GM18858 (cell line): ENCODE measurements around the gene ARHGEF4.
A peak's percentile ranks its signal among the peaks of the same experiment; 100 is the strongest.

ENCODE experiments used
- ATAC-seq: cut with Tn5 transposase; IDR thresholded peaks from one replicate; pipeline ENCODE4 v1.9.1; 2021; ENCODE audit not compliant: unreplicated experiment

The ARHGEF4 gene

DNA sequence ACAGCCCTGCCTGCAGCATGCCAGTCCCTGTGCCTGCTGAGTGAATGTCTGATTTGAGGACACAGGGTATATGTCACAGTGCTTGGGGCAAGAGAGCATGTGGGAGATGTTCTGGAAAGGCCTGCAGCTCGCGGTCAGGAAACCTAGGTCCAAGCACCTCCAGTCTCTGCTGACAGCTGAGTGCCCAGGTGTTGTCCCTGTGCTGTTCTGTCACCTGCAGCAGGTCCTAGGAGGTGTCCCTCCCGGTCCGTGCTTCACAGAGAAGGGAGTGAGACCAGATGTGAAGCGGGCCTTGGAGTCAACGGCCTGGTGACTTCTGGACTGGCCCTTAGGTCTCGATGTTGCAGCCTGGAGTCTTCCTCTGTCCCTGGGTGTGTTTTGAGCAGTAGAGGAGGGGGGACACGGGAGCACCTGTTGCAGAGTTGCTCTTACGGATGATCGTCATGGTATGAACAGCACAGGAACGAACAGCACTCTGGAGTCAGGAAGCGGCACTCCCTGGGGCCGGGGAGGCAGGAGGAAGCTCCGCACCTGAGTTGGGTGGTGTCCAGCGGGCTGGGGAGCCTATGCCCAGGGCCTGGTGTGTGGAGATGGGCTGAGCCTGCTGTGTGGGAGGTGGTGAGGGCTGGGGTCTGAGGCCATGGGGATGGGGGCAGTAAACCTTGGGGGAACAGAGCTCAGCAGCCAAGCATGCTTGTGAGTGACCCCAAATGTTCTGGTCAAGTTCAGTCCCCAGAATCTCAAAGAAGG is 21.6 kb upstream of the ARHGEF4 start:
- ATAC-seq = no peak

DNA sequence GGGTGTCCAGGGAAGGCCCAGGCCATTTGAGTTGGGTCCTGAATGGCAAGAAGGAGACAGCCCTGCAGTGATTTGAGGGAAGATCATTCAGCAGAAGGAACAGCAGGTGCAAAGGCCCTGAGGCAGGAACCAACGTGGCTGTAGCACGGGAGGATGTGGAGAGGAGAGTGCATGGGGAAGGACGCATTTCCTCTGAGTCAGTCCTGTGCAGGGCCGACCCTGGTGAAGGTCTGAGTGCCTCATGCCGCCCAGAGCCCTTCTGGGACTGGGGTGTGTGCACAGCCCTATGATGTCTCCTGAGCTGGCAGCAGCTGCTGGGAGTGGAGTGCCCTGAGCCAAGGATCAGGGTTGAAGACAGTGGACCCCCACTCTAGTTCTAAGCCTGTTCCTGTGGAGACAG is 17.9 kb upstream of the ARHGEF4 start:
- ATAC-seq = no peak

DNA sequence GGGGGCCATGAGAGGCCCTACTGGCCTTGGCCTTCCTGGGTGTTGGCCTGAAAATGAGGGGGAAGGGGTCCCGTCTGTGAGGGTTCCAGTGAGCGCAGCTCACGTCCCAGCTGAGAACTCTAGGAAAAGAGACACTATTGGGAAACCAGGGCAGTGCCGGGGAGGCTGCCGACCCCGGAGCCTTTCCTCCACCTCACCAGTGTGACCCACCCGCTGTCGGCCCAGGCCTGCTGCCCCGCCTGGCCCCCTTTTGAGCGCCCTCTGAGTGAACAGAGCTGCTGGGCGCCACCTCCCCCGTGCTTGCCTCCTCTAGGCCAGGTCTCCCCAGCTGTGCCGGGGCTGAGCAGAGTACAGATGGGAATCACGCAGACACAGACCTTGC is 17.5 kb upstream of the ARHGEF4 start:
- no peak for ATAC-seq

DNA sequence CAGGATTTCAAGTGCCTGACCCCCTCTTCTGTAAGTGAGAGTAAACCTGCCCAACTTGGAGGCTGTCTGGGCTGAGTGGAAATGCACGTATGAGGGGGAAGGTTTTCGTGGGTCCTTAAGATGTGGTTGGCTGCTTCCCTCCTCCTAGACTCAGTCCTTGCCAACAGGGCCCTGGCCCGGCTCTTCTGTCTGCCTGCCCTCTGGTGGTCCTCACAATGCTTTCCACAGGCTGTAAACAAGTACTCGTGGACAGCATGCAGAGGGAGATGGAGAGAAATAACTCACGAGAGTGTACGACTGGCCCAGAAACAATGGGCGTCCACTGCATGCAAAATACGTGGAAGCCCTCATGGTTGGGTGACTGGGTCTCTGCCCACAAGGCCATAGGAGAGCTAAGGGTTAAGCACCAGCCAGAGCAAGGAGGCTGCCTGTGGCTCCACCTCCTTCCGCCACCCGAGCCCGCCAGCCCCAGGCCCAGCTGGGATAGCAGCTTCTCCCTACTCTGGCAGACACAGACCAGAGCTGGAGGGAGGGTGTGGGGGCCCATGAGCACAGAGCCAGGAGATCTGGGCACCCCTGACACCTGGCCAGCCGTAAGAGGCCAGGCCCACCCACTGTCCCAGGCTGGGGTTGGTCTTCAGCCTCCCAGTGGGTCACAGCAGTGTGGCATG is 17.0 kb upstream of the ARHGEF4 start:
- ATAC-seq = no peak

DNA sequence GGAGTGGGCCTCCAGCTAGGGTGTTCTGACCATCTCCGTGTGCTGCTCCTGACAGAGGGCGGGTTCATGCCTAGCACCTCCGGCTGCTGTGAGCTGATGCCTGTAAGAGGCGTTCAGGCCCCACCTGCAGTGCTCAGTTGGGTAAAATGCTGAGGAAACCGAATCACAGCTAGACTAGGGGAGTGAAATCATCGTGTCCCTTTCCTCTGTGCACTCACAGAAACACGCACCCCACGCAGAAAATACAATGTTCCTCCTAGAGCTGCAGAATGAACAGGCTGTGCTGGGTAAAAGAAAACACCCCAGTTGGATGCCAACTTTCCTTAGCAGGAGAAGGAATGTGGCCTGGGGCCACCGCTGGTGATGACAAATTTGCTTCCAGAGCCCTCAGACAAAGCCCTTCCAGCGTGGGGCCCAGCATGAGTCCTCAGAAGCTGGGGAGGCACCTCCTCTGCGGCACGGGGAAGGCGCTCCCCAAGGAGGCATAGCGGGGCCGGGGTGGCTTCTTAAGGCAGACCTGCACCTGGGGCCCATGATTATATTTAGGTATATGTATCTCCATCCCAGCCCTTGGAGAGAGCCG is 16.3 kb upstream of the ARHGEF4 start:
- ATAC-seq = no peak

DNA sequence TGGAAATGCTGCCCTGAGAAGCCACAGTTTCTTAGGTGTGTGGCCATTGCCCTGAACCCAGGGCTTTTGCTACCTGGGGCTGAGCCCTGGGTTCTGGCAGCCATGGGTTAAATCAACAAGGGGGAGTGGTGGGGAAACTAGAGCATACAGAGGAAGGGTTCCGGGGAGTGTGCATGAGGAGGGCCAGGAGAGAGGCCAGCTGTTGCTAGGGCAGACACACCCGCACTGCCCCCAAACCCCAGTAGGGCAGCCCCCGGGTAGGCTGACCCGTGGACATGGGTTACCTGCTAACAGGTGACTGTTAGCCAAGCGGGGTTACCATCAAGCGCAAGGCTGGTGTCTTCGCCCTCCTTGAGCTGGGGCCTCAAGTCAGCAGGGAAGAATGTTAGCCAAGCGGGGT is 14.8 kb upstream of the ARHGEF4 start:
- ATAC-seq = no peak

DNA sequence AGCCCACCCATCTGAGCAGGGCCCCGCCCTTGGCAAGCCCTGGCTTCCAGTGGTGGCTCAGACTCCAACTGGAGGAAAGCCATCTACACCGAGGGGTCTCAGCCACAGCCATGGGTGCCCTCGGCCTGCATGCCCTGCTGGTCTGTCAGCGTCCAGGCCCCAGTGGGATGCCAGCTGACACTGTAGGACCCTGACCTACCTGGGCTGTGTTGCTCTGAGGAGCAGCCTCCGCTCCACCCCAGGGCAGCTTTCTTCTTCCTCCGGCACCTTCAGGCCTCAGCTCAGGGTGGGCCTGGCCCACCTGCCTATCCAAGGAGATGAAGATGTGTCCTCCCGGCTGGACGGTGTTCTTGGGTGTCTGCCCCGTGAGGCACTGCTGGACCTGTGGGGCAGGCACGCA is 13.9 kb upstream of the ARHGEF4 start:
- no peak for ATAC-seq

DNA sequence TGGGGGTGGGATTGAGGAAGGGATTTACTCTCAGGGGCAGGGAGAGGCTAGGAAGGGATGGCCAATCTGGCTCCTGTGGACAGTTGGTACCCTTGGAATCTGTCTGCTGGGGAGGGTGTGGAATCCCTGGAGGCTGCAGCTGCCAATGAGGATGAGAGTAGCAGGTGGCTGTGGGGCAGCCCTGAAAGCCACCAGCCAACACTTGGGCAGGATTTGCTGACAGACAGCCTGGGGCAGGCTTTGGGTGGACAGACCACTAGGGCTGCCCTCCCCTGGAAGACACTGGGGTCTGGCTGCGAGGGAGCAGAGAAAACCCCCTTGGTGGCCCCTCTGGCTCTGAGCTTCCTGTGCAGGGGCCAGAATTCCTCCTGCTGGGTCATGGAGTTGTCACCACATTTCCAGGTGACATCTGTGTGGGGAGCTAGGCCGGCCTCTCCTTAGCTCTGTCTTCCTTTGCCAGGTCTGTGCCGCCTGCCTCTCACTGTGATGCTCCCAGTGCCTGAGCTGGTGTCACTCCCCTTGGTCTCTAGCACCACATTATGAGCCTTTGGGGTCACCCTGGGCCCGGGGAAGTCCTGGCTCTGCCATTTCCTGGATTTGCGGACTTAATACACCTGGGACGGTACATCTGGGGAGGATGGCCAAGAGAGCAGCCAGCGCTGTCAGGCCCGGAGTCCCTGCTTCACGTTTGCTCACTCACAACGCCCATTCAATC is 13.4 kb upstream of the ARHGEF4 start:
- ATAC-seq = no peak

DNA sequence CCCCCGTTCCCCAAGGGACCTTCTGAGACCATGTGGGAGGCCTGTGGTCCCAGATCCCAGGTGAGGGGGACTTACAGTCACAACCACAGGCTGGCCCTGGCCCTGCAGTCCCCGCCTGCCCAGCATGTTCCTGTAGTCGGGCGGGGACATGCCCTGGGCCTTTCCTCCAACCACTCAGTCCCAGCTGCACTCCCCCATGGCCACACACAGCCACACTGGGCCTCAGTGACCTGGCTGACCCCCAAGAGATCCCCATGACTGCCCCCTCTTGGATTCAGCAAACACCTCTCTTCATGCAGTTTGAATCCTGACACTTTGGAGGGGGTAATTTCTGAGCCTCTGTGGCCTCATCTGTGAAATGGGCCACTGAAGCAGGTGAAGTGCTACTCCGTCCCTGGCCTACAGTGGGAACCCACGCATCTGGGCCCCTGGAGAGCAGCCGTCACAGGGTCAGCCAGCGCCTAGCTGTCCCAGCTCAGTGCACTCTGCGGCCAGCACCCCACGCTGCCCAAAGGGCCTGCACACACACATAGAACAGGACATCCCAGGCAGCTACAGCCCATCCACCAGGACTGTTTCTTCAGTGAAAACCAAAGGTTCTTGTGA is 12.7 kb upstream of the ARHGEF4 start:
- peak; percentile 2 for ATAC-seq

DNA sequence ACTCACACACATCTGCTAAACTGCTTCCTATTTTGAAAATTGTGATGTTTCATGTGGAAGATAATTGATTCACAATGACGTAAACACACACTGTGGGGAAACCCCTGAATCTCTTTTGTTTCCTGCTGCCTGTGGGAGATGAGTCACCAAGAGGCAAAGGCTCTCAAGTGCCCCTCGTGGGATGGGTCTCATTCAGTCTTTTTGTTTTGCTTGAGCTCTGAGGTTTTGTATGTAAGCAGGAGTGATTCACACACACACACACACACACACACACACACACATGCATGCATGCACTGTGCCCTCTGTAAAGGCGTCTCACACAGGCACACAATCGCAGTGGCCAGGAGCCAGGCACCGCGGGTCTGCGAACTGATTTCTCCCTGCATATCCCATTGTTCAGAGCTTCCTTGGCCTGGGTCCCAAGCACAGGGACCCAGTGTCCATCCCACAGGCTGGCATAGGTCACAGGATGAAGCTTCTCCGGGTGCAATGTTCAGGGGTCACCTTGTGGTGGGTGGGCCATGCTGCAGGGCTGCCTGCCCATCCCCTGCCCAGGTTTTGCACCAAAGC is 12.1 kb upstream of the ARHGEF4 start:
- peak; percentile 98 for ATAC-seq

DNA sequence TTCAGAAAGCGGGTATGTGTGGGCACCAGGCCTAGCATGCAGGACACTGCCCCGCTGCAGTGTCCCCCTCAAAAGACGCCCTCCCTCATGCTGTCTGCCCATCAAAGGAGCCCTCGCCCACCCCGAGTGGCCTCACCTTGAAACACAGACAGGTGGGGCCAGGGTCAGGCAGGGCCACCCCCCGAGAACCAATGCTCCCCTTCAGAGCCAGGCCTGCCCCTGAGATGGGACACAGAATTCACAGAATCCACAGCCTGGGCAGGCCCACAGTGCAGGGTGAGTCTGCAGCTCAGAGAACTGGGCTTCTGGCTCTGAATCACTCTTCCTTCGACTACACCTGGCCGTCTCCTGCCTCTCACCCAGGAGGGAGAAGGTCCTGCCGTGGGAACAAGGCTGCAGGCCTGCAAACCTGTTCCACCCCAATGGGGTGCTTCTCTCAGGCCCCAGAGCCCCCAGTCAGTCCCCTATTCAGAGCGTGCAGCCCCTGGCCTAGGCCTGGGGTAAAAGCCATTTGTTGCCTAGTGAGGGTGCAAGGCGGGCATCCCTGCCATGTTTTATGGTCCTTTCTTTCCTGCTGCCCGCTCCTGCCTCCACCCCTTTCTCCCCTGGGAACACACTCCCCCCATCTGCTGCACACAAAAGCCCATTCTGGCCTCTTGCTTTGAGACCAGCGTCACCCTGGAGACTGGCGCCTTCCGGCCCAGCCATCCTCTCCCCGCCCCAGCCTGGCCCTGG is 11.3 kb upstream of the ARHGEF4 start:
- ATAC-seq = no peak

DNA sequence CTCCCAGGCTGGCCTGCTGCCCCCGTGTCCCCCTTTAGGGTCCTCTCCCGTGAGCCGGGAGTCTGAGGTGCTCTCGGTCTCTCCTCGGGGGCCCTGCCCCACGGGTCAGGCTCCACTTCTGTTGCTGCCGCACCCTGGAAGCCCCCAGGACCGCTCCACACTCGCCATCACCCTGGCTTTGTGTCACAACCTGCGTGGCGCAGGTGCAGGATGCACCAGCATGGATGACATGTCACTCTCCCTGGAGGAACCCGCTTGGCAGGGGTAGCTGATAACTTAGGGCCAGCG is 10.8 kb upstream of the ARHGEF4 start:
- ATAC-seq = no peak

DNA sequence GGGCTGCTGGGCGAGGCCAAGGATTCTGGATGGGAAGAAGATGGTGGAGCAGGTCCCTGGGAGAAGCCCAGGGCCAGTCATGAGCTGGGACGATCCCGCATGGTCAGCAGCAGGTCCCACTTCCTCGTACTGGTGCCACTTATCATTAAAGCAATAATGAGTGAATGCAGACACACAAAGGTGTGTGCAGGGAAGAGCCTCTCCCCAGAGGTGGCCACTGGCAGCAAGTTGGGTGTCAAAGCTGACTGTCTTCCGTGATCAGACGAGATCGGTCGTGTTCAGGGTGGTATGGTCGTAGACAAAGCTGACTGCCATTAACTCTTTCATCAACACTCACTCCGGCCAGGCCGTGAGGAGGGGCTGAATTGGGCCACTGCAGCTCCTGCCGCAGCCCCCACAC is 10.3 kb upstream of the ARHGEF4 start:
- ATAC-seq = no peak

DNA sequence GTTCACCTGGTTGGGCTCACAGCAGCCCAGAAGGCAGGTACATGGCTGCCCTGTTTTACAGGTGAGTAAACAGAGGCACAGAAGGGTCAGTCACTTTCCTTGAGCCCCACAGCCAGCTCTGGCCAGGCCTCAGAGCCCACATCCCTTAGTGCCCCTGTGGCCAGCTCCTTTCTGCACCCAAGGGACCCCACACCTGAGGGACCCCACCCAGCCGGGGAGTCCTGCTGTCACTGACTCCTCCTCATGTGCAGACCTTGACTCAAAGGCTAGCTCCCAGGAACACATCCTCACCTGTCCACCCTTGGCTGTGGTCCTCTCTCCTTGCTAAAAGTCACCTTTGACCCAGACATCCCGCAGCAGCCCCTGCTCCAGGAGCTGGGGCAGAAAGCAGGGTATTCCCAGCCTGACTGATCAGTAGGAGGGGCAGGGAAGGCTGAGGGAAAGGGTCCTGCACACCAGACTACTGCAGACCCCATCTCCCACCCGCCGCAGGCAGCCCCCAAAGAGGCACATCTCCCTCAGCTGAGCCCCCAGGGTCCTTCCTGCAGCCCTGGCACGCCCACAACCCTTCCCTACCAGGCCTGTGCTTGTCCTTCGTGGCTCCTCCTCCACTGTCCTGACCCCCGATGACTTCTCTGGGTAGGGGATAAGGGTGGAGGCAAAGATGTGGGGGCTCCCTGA is 9.8 kb upstream of the ARHGEF4 start:
- no peak for ATAC-seq

DNA sequence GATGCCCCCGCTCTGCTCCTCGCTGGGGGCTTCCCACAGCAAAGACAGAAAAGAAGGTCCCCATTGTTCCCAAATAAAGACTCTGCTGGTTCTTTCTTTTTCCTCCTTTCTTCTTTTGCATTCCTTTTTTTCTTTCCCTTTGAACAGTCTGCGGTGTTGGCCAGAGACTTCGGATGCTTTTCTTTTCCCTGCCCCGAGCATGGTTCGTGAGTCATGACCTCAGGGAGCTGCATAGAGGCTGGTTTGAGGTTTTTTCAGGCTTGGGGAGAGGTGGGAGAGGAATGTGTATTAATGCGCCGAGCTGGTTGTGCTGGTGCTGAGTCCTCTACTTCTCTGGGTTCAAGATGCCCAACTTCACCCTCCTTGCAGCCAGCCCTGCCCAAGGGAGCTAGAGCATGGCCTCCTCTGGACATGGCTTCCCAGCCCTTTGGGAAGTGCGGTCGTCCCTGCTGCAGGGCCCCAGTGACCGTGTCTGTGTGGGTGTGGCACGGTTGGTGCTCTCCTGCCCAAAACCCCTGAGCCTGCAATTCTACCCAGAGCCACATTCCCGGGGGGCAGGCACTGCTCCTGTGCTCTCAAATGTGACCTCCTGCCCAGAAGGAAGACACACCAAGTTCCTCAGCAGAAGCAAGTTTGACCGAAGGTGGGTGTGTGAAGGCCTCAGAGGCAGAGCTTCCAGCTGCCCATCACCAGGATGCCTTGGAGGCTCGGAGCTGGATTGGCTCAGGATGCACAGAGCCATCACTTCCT is 9.0 kb upstream of the ARHGEF4 start:
- no peak for ATAC-seq

DNA sequence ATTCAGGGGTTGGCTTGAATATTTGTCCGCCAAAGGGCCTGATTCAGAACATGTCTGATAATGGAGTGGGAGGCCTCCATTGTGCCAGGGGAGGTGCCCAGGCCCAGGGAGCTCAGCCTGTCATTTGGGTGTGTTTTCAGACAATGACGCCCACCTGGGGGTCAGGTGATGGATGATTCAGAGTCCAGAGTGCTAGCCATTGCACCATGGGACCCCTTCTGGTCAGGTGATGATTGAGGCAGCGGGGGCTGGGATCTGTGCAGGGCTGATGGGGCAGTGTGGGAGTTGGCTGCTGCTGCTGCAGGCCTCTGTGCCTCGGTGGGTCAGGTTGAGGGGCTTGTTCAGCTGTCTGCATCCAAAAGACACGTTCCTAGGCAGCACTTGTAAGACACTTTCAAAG is 8.3 kb upstream of the ARHGEF4 start:
- no peak for ATAC-seq

DNA sequence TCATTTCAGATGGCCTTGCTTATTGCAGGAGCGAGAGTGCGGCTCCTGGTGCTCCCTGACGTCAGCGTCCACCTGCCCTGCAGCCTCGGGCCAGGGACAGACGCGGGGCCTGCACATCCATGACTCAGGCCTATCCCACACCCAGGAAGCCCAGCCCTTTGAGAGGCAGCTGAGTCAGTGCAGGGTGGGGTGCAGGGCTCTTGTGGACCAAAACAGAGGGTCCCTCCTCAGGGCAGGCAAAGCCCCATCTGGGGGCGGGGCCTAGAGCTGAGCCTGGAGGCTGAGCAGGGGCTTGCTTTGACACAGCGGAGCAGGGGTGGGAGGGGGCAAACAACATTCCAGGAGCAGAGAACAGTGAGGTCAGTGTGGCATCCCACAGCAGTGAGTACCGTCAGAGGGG is 7.7 kb upstream of the ARHGEF4 start:
- no peak for ATAC-seq

DNA sequence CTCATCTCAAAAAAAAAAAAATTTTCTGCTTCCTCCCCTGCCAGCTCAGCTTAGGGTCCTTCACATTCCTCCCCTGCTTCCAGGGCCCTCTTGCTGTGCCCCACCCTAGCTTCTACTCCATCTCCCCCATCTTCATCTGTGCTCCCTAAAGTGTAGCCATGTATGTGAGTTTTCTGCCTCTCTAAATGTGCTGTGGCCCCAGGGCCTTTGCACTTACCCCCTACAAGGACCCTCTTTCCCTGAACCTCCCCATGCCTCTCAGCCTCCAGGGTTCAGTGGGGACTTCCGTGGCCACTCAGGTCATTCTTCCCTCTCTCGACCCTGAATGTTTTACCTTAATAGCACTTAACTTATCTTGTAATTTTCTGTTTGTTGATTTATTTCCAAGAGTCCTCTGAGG is 6.2 kb upstream of the ARHGEF4 start:
- ATAC-seq = no peak

DNA sequence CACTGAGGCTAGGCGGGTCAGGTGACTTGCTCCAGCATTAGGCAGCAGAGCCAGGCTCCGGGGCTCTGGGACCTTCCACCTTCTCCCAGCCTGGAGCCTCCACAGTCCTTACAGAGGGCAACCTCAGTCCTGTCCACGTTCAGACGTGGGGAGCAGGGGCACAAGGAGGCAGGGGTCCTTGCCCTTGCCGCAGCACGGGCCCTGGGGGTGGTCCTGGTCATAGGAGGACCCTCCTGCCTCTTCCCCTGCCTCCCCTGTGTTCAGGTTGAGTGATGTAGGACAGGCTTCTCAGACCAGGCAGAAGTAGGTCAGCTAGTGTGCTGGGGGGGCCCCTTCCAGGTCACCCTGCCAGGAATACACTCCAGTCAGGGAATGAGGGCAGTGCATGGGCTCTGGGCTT is 5.4 kb upstream of the ARHGEF4 start:
- ATAC-seq = no peak
